SK-N-SH treated with all-trans-retinoic acid at 6 μM for 48 hours (cell line): Measurements from ENCODE around the gene CORO1C.

Experiments used
- ATAC-seq: fragments of 200-7000 bp; cut with Tn5 transposase; 3 replicates; pipeline ENCODE4 v1.9.1; 2020; ENCODE audit warnings: mild to moderate bottlenecking, moderate library complexity
- ARNTL ChIP-seq: fragments of 450-650 bp; formaldehyde crosslinking; IDR thresholded peaks from 2 replicates; pipeline ENCODE4 v1.5.0; 2020; ENCODE audit warnings: low read depth, mild to moderate bottlenecking, moderate library complexity, borderline replicate concordance
- BACH2 ChIP-seq: fragments of 250-450 bp; sonication (Bioruptor Pico); IDR thresholded peaks from 2 replicates; pipeline ENCODE4 v1.9.0; 2021; ENCODE audit warnings: mild to moderate bottlenecking, borderline replicate concordance
- CREB5 ChIP-seq: fragments of 250-450 bp; sonication (Bioruptor Pico); IDR thresholded peaks from 2 replicates; pipeline ENCODE4 v1.5.1; 2020; ENCODE audit warnings: low read depth, mild to moderate bottlenecking, moderate library complexity
- CSDC2 ChIP-seq: fragments of 250-450 bp; sonication (Bioruptor Pico); IDR thresholded peaks from 2 replicates; pipeline ENCODE4 v1.5.0; 2020; ENCODE audit warnings: mild to moderate bottlenecking, moderate library complexity
- CSRNP3 ChIP-seq: fragments of 250-450 bp; sonication (Bioruptor Pico); IDR thresholded peaks from 2 replicates; pipeline ENCODE4 v1.5.1; 2021; ENCODE audit warnings: mild to moderate bottlenecking, moderate library complexity
- ESRRG ChIP-seq: fragments of 250-450 bp; sonication (Bioruptor Pico); IDR thresholded peaks from 2 replicates; pipeline ENCODE4 v1.6.1; 2021; ENCODE audit warnings: mild to moderate bottlenecking
- GLIS3 ChIP-seq: fragments of 250-450 bp; sonication (Bioruptor Pico); IDR thresholded peaks from 2 replicates; pipeline ENCODE4 v1.5.0; 2020; ENCODE audit warnings: mild to moderate bottlenecking, moderate library complexity
- ISL1 ChIP-seq: fragments of 250-450 bp; sonication (Bioruptor Pico); IDR thresholded peaks from 2 replicates; pipeline ENCODE4 v2.1.2; 2022; ENCODE audit warnings: mild to moderate bottlenecking, moderate library complexity
- OSR1 ChIP-seq: fragments of 250-450 bp; sonication (Bioruptor Pico); IDR thresholded peaks from 2 replicates; pipeline ENCODE4 v1.8.0; 2022; ENCODE audit warnings: moderate library complexity, mild to moderate bottlenecking, inconsistent platforms
- PATZ1 ChIP-seq: fragments of 250-450 bp; sonication (Bioruptor Pico); IDR thresholded peaks from 2 replicates; pipeline ENCODE4 v1.8.0; 2020; ENCODE audit warnings: mild to moderate bottlenecking, moderate library complexity, borderline replicate concordance
- POU6F1 ChIP-seq: fragments of 250-450 bp; sonication (Bioruptor Pico); IDR thresholded peaks from 2 replicates; pipeline ENCODE4 v1.8.0; 2021; ENCODE audit warnings: low read depth, mild to moderate bottlenecking, moderate library complexity, borderline replicate concordance
- PPARA ChIP-seq: fragments of 250-450 bp; sonication (Bioruptor Pico); IDR thresholded peaks from 2 replicates; pipeline ENCODE4 v1.5.0; 2020; ENCODE audit warnings: mild to moderate bottlenecking, borderline replicate concordance
- RARB ChIP-seq: fragments of 250-450 bp; sonication (Bioruptor Pico); IDR thresholded peaks from 2 replicates; pipeline ENCODE4 v1.8.0; 2021; ENCODE audit warnings: mild to moderate bottlenecking, moderate library complexity
- TCF4 ChIP-seq: fragments of 250-450 bp; sonication (Bioruptor Pico); IDR thresholded peaks from 2 replicates; pipeline ENCODE4 v1.8.0; 2021; ENCODE audit warnings: mild to moderate bottlenecking, moderate library complexity, borderline replicate concordance
- TOX ChIP-seq: fragments of 250-450 bp; sonication (Bioruptor Pico); IDR thresholded peaks from 2 replicates; pipeline ENCODE4 v1.8.0; 2021; ENCODE audit warnings: mild to moderate bottlenecking, moderate library complexity, borderline replicate concordance
- TSHZ2 ChIP-seq: fragments of 250-450 bp; sonication (Bioruptor Pico); IDR thresholded peaks from 2 replicates; pipeline ENCODE4 v1.5.0; 2020; ENCODE audit warnings: mild to moderate bottlenecking, moderate library complexity
- ZC3H10 ChIP-seq: fragments of 250-450 bp; sonication (Bioruptor Pico); IDR thresholded peaks from 2 replicates; pipeline ENCODE4 v1.5.1; 2021; ENCODE audit warnings: mild to moderate bottlenecking, moderate library complexity
- ZFP3 ChIP-seq: fragments of 250-450 bp; sonication (Bioruptor Pico); IDR thresholded peaks from 2 replicates; pipeline ENCODE4 v1.5.0; 2020; ENCODE audit warnings: mild to moderate bottlenecking, moderate library complexity
- ZFP30 ChIP-seq: fragments of 450-650 bp; formaldehyde crosslinking; IDR thresholded peaks from 2 replicates; pipeline ENCODE4 v1.5.0; 2022; ENCODE audit warnings: mild to moderate bottlenecking, moderate library complexity
- ZNF565 ChIP-seq: fragments of 450-650 bp; formaldehyde crosslinking; conservative IDR thresholded peaks from 2 replicates; pipeline ENCODE4 v1.5.0; 2020; ENCODE audit warnings: low read depth, mild to moderate bottlenecking, moderate library complexity
- ZNF8 ChIP-seq: fragments of 450-650 bp; formaldehyde crosslinking; IDR thresholded peaks from 2 replicates; pipeline ENCODE4 v1.5.0; 2020; ENCODE audit warnings: mild to moderate bottlenecking, moderate library complexity

CORO1C gene

GRCh38 chr12:108690191-108690518, 41.2 kb downstream of the CORO1C start:
- TF ChIP-seq RARB (no peak), ZNF565 (CRISPR knock-in tag) (no peak), ARNTL (CRISPR knock-in tag) (no peak), TOX (CRISPR knock-in tag) (no peak), CSRNP3 (CRISPR knock-in tag) (no peak), BACH2 (no peak), PPARA (CRISPR knock-in tag) (no peak), GLIS3 (CRISPR knock-in tag) (no peak), CSDC2 (CRISPR knock-in tag) (no peak), ZFP3 (CRISPR knock-in tag) (no peak), ISL1 (CRISPR knock-in tag) (no peak), CREB5 (CRISPR knock-in tag) (no peak), OSR1 (CRISPR knock-in tag) (no peak)
- ATAC-seq, result no peak

GRCh38 chr12:108689314-108690190, 41.8 kb downstream of the CORO1C start:
- no peak for ATAC-seq
- TF ChIP-seq GLIS3 (CRISPR knock-in tag), result no peak
- TF ChIP-seq ZFP3 (CRISPR knock-in tag), result no peak
- TF ChIP-seq PATZ1 (CRISPR knock-in tag), result no peak
- TF ChIP-seq OSR1 (CRISPR knock-in tag), result no peak
- no peak for TF ChIP-seq ESRRG (CRISPR knock-in tag)

- no peak for ATAC-seq
- no peak for TF ChIP-seq CSDC2 (CRISPR knock-in tag)
- TF ChIP-seq TCF4 (CRISPR knock-in tag), result no peak
- no peak for TF ChIP-seq ZNF565 (CRISPR knock-in tag)
- no peak for TF ChIP-seq PPARA (CRISPR knock-in tag)
- no peak for TF ChIP-seq ZNF8 (CRISPR knock-in tag)
- TF ChIP-seq OSR1 (CRISPR knock-in tag), result no peak
- no peak for TF ChIP-seq ARNTL (CRISPR knock-in tag)
- TF ChIP-seq TOX (CRISPR knock-in tag), result no peak
- no peak for TF ChIP-seq GLIS3 (CRISPR knock-in tag)
Measured at GRCh38 chr12:108686780-108687179, 44.5 kb downstream of the CORO1C start.

- no peak for TF ChIP-seq TCF4 (CRISPR knock-in tag)
- no peak for TF ChIP-seq ZFP30 (CRISPR knock-in tag)
- TF ChIP-seq TOX (CRISPR knock-in tag), result no peak
- no peak for TF ChIP-seq ZC3H10
- TF ChIP-seq PPARA (CRISPR knock-in tag), result no peak
- no peak for TF ChIP-seq CSDC2 (CRISPR knock-in tag)
- no peak for TF ChIP-seq ESRRG (CRISPR knock-in tag)
- TF ChIP-seq ISL1 (CRISPR knock-in tag), result no peak
- no peak for TF ChIP-seq POU6F1 (CRISPR knock-in tag)
- TF ChIP-seq OSR1 (CRISPR knock-in tag), result no peak
- TF ChIP-seq CSRNP3 (CRISPR knock-in tag), result no peak
- no peak for TF ChIP-seq TSHZ2 (CRISPR knock-in tag)
- TF ChIP-seq ZNF8 (CRISPR knock-in tag), result no peak
- no peak for TF ChIP-seq ZNF565 (CRISPR knock-in tag)
- no peak for TF ChIP-seq RARB
- TF ChIP-seq, all 23 proteins: peak for 0
- ATAC-seq, result peak; percentile 7
Measured at GRCh38 chr12:108685469-108686260, 45.7 kb downstream of the CORO1C start.
